Smooth muscle cell (in vitro differentiated cells): ENCODE measurements around the gene FXYD7. TPM values are rescaled to one million over a fixed set of nuclear protein-coding genes. Genes with fewer than 3 reads are reported as not detected.

Experiments used
- DNase-seq: peaks from one replicate; lab custom pipeline; 2025; ENCODE audit not compliant: unreplicated experiment; lab: John Stamatoyannopoulos, UW
- H2AFZ ChIP-seq: fragments of 200-600 bp; sonication (generic); 2 replicates; pipeline ENCODE4 v1.6.0; 2016; ENCODE audit warnings: antibody characterized with exemption, low read depth, mild to moderate bottlenecking
- H3F3A ChIP-seq: fragments of 200-600 bp; sonication (generic); 2 replicates; pipeline ENCODE4 v1.6.0; 2017; ENCODE audit warnings: antibody characterized with exemption, low read depth
- H3K27ac ChIP-seq: fragments of 200-600 bp; sonication (generic); 2 replicates; pipeline ENCODE4 v1.5.1; 2016; ENCODE audit warnings: low read depth, mild to moderate bottlenecking
- H3K27me3 ChIP-seq: fragments of 200-600 bp; sonication (generic); 2 replicates; pipeline ENCODE4 v1.6.1; 2016; ENCODE audit warnings: low read depth, mild to moderate bottlenecking
- H3K36me3 ChIP-seq: fragments of 200-600 bp; sonication (generic); 2 replicates; pipeline ENCODE4 v1.5.1; 2016; ENCODE audit warnings: low read depth
- H3K4me1 ChIP-seq: fragments of 200-600 bp; sonication (generic); 2 replicates; pipeline ENCODE4 v1.5.1; 2016; ENCODE audit warnings: low read depth
- H3K4me2 ChIP-seq: fragments of 200-600 bp; sonication (generic); 2 replicates; pipeline ENCODE4 v1.6.0; 2016; ENCODE audit warnings: mild to moderate bottlenecking
- H3K4me3 ChIP-seq: fragments of 200-600 bp; sonication (generic); 2 replicates; pipeline ENCODE4 v1.5.1; 2016; ENCODE audit warnings: mild to moderate bottlenecking
- H3K79me2 ChIP-seq: fragments of 200-600 bp; sonication (generic); 2 replicates; pipeline ENCODE4 v1.6.0; 2016; ENCODE audit warnings: low read depth, mild to moderate bottlenecking
- H3K9ac ChIP-seq: fragments of 200-600 bp; sonication (generic); 2 replicates; pipeline ENCODE4 v1.6.0; 2016; ENCODE audit warnings: low read depth
- H3K9me3 ChIP-seq: fragments of 200-600 bp; sonication (generic); replicated peaks from 2 replicates; pipeline ENCODE4 v1.5.1; 2016; ENCODE audit warnings: low read depth
- H4K20me1 ChIP-seq: fragments of 200-600 bp; sonication (generic); 2 replicates; pipeline ENCODE4 v1.6.0; 2016; ENCODE audit warnings: low read depth
- WGBS: methylation state at CpG from one replicate; pipeline ENCODE4 v1.1.7; 2016; ENCODE audit warnings: low lambda C conversion rate; 5-methylcytosine and 5-hydroxymethylcytosine counted together
- polyA plus RNA-seq: library from polyadenylated mRNA; unstranded; fragments of >200 nt; fragmentation: Nextera tagmentation; extraction: Ambion mirVana; gene quantifications from 2 replicates; pipeline ENCODE4 v1.2.1, GENCODE V29; 2016
- total RNA-seq: library from RNA; depleted of rRNA; stranded (reverse); fragments of >200 nt; gene quantifications from 2 replicates; pipeline ENCODE4 v1.2.3, GENCODE V29; 2014
- TF ChIP-seq, protein P1 (sequence below): fragments of 200-600 bp; sonication (generic); IDR thresholded peaks from 2 replicates; pipeline ENCODE4 v1.5.1; 2017; ENCODE audit warnings: borderline replicate concordance, mild to moderate bottlenecking, antibody characterized with exemption; ENCODE audit not compliant: insufficient read depth, poor library complexity, severe bottlenecking

The FXYD7 gene
- total and polyA plus RNA-seq, 2 experiments from 2014 or later = not detected

DNA sequence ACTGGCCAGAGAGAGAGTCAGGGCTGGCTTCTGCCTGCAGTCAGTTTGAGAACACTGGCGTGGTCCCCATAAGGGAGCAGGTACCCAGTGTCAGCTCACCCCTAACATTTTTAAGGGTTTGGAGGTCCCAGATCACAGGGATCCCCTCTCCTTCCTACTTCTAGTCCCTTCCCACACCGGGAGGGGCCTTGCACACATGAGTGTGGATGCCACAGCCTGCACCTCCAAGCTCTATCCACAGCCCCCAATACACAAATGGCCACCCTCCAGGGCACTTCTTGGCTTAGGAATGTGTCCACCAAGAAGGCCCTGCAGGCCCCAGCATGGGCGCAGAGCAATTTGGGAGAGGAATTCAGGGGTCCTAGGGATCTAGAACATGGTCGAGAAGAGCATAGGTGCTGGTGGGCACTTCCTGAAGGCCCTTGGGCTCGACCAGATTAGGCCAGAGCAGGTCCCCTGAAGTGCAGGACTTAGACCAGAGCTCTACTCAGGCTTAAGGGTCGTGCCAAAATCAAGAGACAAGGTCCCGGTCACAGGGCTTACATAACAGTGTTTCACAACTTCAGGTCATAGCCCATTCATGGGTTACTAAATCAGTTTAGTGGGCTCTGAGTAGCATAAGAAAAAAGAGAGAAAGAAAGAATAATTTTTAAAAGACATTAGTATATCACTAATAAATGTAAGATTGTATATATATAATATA lies 27.5 kb downstream of the FXYD7 start:
- TF ChIP-seq, protein P1, sequence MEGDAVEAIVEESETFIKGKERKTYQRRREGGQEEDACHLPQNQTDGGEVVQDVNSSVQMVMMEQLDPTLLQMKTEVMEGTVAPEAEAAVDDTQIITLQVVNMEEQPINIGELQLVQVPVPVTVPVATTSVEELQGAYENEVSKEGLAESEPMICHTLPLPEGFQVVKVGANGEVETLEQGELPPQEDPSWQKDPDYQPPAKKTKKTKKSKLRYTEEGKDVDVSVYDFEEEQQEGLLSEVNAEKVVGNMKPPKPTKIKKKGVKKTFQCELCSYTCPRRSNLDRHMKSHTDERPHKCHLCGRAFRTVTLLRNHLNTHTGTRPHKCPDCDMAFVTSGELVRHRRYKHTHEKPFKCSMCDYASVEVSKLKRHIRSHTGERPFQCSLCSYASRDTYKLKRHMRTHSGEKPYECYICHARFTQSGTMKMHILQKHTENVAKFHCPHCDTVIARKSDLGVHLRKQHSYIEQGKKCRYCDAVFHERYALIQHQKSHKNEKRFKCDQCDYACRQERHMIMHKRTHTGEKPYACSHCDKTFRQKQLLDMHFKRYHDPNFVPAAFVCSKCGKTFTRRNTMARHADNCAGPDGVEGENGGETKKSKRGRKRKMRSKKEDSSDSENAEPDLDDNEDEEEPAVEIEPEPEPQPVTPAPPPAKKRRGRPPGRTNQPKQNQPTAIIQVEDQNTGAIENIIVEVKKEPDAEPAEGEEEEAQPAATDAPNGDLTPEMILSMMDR = no peak
- Histone ChIP-seq H3K9ac (no peak overlapping the region), H3K4me3 (no peak overlapping the region), H3K27me3 (no peaks in the 10 kb centered on the region), H3K79me2 (no peaks in the 10 kb centered on the region), H3K9me3 (no peaks in the 10 kb centered on the region), H3K27ac (no peak overlapping the region), H3K36me3 (peaks cover 12% of the 10 kb centered on the region), H3F3A (no peaks in the 10 kb centered on the region), H3K4me1 (no peaks in the 10 kb centered on the region), H3K4me2 (no peak overlapping the region), H4K20me1 (no peaks in the 10 kb centered on the region), H2AFZ (no peak overlapping the region)
- DNase-seq = no peak
- 95% methylated on average over 7 of the region's 7 CpGs for WGBS

DNA sequence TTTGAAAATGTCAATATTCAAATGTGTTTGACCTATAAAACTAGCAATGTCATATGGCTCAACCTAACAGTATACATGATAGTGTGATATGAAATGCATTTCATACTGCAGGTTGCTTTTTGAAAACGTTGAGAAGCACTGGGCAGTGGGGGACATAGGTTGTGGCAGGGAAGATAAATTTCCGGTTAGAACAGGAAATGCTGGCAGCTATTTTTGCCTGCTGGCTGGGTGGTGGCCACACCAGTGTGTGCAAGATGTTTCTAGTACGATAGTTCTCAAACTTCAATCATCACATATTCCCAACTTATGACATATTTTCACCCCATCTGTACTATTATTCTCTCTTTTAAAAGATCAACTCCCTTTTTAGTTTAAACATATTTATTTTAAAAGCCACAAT lies 28.7 kb downstream of the FXYD7 start:
- H3K4me3 ChIP-seq = no peak overlapping the region
- no peaks in the 10 kb centered on the region for H3F3A ChIP-seq
- H3K27me3 ChIP-seq = no peaks in the 10 kb centered on the region
- H3K36me3 ChIP-seq = no peaks in the 10 kb centered on the region
- H3K27ac ChIP-seq = no peak overlapping the region
- no peaks in the 10 kb centered on the region for H4K20me1 ChIP-seq
- no peak overlapping the region for H3K9ac ChIP-seq
- no peaks in the 10 kb centered on the region for H3K4me1 ChIP-seq
- H3K79me2 ChIP-seq = no peaks in the 10 kb centered on the region
- H2AFZ ChIP-seq = no peak overlapping the region
- WGBS = 95% methylated on average over 3 of the region's 3 CpGs
- no peak overlapping the region for H3K4me2 ChIP-seq
- TF ChIP-seq, protein P1 = no peak
- no peaks in the 10 kb centered on the region for H3K9me3 ChIP-seq
- DNase-seq = no peak

DNA sequence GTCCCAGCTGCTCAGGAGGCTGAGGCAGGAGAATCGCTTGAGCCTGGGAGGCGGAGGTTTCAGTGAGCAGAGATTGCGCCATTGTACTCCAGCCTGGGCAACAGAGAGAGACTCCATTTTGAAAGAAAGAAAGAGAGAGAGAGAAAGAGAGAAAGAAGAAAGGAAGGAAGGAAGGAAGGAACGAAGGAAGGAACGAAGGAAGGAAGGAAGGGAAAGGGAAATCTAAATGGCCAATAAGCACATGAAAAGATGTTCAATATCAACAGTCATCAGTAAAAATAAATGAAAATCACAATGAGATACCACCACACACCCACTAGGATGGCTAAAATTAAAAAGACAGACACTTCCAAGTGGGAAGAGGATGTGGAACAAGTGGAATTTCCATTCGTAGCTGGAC lies 31.2 kb downstream of the FXYD7 start:
- no peaks in the 10 kb centered on the region for H3K79me2 ChIP-seq
- WGBS = 84% methylated on average over 6 of the region's 6 CpGs
- H3K4me1 ChIP-seq = no peaks in the 10 kb centered on the region
- no peak overlapping the region for H2AFZ ChIP-seq
- no peaks in the 10 kb centered on the region for H4K20me1 ChIP-seq
- H3K9me3 ChIP-seq = no peaks in the 10 kb centered on the region
- no peak overlapping the region for H3K27ac ChIP-seq
- no peak overlapping the region for H3K4me2 ChIP-seq
- H3F3A ChIP-seq = no peaks in the 10 kb centered on the region
- TF ChIP-seq, protein P1 = no peak
- no peak overlapping the region for H3K4me3 ChIP-seq
- H3K9ac ChIP-seq = no peak overlapping the region
- DNase-seq = no peak
- H3K27me3 ChIP-seq = no peaks in the 10 kb centered on the region
- H3K36me3 ChIP-seq = no peaks in the 10 kb centered on the region

DNA sequence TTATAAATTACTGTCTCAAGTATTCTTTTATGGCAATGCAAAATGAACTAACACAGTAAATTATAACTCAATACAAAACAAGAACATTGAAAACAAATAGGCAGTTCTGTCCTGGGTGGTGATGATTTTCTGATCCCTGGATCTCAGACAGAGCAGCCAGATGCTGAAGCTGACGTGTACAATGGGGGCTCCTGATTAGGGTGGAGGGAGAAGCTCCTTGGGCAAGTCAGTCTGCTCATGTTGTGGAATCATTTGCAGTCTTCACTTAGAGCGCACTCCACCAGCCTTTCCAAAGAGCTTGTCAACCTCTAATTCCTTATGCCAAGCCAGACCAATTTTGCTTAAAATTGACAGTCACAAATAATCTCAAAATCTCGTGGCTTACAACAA lies 33.1 kb downstream of the FXYD7 start:
- Histone ChIP-seq H3K79me2 (no peaks in the 10 kb centered on the region), H3K27me3 (no peaks in the 10 kb centered on the region), H3F3A (no peaks in the 10 kb centered on the region), H3K4me2 (no peak overlapping the region), H3K4me1 (no peaks in the 10 kb centered on the region), H3K36me3 (no peaks in the 10 kb centered on the region), H3K4me3 (no peak overlapping the region), H3K27ac (no peak overlapping the region), H4K20me1 (no peaks in the 10 kb centered on the region), H3K9ac (no peak overlapping the region), H2AFZ (no peak overlapping the region), H3K9me3 (no peaks in the 10 kb centered on the region)
- DNase-seq = no peak
- TF ChIP-seq, protein P1 = no peak
- WGBS = 87% methylated on average over 3 of the region's 3 CpGs
